Jurkat, Clone E6-1 (cell line): ENCODE data around the gene EHD4.

Source experiments
- DNase-seq: peaks from one replicate; pipeline ENCODE4 v3.0.0-alpha.2; 2011; ENCODE audit warnings: low read depth, low spot score
- H3K4me3 ChIP-seq: 2 replicates; pipeline ENCODE4 v1.5.1; 2011; ENCODE audit warnings: mild to moderate bottlenecking, low read length, control low read depth, moderate library complexity

EHD4 gene

GRCh38 chr15:41878355-41878699 lies 94.0 kb downstream of the EHD4 start:
- H3K4me3 ChIP-seq = no peak overlapping the region
- no peak for DNase-seq

DNA sequence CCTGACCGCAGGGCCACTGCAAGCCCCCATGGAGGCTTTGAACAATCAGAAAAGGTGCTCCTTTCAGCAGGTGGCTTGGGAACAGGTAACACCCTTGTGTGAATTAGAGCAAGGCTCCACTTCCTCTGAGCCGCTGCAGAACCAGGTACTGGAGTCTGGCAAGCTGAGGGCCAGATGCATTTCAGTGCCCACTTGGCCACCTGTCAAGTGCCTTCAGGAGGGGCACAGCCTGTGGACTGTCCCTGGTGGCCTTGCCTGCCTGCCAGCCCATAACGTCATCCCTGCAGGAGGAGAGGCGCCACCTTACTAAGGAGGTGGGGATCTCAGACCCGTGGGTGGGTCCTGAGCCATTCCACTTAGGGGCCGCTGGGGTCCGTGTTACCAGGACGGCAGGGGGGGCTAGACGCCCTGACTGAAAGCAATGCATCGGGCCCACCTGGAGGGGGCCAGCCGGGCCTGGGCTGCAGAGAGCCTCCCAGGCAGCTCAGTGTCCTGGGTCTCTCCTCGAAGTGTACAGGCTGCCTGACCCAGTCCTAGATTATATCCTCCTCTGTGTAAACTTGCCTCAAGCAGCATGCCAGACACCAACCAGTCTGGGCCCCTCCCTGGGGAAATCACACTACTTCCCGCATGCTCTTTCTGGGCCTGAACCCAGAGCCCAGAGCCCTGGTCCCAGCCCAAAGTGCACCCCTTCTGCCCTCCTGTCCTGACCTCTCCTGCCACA lies 94.6 kb downstream of the EHD4 start:
- no peak for DNase-seq

DNA sequence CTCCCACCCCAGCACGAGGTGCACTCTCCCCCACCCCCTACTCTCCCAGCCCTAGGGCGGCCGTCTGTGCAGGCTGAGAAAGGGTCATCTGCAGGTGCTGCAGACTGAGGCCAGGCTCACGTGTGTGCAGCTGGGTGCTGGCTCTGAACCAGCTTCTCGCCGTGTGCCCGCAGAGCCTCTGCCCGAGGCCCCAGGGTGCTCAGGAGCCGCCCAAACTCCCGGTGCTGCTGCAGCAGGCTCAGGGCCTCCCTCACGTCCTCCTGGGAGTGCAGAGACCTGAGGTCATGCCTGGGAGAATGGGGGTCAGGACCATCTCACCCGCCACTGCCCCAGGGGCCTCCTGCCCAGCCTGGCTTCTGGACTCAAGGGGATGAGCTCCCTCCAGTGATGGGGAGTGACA lies 95.7 kb downstream of the EHD4 start:
- H3K4me3 ChIP-seq = no peak overlapping the region
- no peak for DNase-seq

More for the DNA sequence above, 94.6 kb downstream of the EHD4 start:
- H3K4me3 ChIP-seq = no peak overlapping the region

- DNase-seq = peak; percentile 45
- H3K4me3 ChIP-seq = no peak overlapping the region
These were observed 96.3 kb downstream of the EHD4 start for GRCh38 chr15:41876007-41876406.

GRCh38 chr15:41874736-41875135 lies 97.6 kb downstream of the EHD4 start:
- DNase-seq = no peak

DNA sequence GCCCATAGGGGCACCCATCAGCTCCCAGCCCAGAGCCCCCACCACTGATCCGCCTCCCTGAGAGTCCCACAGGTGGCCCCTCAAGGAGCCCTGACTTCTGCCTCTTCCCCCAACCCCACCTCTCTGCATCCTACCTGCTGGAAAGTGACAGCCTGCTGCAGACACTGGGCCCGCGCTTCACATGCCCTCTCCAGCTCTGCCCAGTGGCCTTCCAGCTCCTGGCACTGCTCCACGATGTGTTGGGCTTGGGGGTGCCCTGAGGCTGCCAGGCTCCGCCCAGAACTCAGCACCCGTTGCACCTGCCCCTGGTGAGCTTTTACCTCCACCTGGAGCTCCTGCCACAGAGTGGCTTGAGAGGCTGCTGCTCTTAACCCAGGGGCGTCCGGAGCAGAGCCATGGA lies 98.6 kb downstream of the EHD4 start:
- DNase-seq = no peak
- no peak overlapping the region for H3K4me3 ChIP-seq

More at GRCh38 chr15:41874736-41875135, 97.6 kb downstream of the EHD4 start:
- H3K4me3 ChIP-seq = no peak overlapping the region

DNA sequence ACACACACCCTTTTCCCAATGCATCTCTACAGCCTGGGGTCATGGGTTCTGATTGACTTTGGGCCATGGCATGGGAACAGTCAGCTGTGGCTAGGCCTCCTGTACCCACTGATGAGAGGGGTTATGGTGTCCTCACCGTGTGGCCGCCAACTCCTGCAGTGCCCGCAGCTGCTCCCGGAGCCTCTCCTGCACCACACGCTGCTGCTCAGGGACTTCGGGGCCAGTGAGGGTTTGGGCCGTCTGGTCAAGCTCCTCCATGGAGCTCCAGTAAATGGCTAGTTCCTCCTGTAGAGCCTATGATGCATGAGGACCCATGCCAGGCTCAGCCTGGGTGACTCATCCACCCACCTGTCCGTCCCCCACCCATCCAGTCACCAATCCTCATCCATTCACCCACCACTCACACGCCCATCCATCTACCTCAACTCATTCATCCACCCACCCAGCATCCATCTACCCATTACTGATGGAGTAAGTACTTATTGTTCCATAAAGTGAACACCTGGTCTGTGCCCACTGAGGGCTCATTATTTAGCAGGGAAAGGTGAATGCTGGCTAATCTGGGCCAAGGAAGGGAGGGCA lies 100.1 kb downstream of the EHD4 start:
- no peak for DNase-seq
- H3K4me3 ChIP-seq = no peak overlapping the region

GRCh38 chr15:41871175-41871905 lies 101.0 kb downstream of the EHD4 start:
- no peak for DNase-seq
- no peak overlapping the region for H3K4me3 ChIP-seq

DNA sequence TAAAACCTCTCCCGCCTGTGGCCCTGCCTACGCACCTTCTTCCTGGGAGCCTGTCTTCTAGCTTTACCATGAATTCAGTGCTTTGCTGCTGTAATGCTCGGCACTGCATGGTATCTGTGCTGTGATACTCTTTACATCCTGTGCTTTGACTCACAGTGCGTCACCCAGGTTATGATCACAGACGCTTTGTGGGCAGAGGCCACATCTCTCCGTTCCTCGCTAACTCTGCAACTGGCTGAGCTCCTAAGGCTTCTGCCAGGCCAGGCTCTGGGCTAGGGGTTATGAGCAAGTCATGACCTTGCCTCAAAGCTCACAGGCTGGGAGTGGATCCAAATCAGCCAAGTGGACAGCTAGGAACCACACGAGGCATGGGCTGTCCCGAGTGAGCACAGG lies 101.7 kb downstream of the EHD4 start:
- H3K4me3 ChIP-seq = no peak overlapping the region
- peak; percentile 57 for DNase-seq

- no peak overlapping the region for H3K4me3 ChIP-seq
These were observed 102.3 kb downstream of the EHD4 start for GRCh38 chr15:41869770-41870688.

DNA sequence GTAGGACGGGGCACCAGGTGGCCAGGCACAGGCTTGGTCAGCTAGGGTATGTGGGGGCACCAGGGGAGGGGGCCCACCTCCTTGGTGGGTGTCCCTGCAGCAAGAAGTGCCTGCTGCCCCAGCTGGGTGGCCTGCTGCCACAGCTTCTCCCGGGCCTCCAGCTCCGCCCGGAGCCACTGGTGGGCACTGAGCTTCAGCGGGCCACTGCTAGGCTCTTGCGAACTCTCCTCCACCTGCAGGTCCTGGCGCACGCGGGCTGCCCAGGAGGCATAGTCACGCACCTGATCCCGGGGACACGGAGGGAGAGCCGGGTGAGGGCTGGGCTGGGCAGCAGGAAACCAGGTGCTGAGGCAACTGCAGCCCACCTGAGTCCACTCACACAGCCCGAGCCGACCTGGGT lies 104.0 kb downstream of the EHD4 start:
- H3K4me3 ChIP-seq = no peak overlapping the region
- DNase-seq = no peak

More at GRCh38 chr15:41869770-41870688, 102.3 kb downstream of the EHD4 start:
- no peak for DNase-seq

DNA sequence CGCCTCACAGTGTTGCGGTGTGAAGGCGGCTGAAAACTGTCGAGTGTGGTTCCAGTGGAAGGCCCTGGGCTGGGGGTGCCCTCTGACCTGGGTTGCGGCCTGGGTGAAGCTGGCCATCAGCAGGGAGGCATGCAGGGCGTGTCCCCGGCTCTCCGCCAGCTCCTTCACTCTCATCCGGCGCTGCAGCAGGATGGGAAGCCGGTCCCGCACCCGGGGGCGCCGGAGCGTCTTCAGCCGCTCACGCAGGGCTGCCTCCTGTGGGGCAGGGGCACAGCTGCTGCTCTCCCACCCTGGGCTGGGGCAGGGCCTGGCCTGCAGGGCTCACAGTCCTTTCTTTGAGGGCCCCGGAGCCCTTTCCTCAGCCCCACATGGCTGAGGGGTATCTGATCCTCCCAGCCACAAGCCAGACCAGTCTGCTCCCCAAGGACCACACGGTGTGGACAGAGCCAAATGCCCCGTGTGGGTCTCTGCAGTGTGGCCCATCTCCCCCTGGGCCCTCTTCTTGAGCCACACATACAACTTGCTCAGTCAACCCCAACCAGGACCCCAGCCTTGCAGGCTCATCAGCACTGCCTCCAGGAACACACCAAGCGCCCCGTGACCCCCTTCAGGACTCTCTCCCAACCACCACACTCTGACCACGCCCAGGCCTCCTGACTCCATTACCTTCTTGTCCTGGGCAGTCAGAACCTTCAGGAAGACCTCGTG lies 105.3 kb downstream of the EHD4 start:
- no peak for DNase-seq
- no peak overlapping the region for H3K4me3 ChIP-seq

DNA sequence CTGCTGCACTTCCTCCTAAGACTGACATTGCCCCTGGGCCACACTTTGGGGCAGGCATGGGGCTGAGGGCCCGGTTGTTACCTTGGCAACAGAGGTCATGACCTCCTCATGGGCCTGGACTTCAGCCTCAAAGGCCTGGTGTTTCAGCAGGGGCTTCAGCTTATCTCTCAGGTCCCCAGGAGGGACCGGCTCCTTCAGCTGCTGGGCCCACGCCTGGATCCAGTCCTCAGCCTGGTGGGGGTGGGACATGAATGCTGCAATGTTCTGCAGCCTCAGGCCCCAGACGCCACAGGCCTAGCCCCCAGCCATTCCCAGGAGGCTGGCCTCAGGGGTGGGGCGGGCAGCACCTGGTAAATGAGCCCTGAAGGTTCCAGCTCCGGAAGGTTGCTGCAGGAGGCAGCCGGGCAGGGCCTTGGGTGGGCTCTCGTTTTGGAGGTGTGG lies 106.1 kb downstream of the EHD4 start:
- DNase-seq = no peak
- no peak overlapping the region for H3K4me3 ChIP-seq

DNA sequence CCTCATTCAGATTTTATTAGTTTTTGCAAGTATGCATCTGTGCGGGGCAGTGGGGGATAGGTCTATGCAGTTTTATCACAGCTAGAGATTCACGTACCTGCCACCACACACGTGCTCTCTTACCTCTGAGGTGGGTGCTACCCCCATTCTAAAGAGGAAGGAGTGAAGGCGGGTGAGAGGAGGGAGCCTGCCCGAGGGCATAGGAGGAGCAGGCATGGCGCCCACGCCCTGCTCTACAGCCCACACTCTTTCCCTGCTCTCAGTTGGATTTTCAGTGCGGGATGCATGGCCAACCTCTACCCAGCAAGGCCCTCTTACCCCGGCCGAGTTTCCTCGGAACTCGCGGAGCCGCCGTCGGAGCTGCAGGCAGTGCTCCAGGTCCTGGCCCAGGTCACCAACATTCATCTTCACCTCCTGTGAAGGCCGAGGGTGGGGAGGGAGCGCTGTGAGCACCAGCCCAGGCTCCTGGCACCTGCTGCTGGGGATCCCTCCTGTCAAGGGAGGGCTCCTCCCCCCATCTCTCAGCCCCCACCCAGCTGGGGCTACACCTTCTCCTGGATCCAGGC lies 106.8 kb downstream of the EHD4 start:
- no peak overlapping the region for H3K4me3 ChIP-seq
- no peak for DNase-seq

DNA sequence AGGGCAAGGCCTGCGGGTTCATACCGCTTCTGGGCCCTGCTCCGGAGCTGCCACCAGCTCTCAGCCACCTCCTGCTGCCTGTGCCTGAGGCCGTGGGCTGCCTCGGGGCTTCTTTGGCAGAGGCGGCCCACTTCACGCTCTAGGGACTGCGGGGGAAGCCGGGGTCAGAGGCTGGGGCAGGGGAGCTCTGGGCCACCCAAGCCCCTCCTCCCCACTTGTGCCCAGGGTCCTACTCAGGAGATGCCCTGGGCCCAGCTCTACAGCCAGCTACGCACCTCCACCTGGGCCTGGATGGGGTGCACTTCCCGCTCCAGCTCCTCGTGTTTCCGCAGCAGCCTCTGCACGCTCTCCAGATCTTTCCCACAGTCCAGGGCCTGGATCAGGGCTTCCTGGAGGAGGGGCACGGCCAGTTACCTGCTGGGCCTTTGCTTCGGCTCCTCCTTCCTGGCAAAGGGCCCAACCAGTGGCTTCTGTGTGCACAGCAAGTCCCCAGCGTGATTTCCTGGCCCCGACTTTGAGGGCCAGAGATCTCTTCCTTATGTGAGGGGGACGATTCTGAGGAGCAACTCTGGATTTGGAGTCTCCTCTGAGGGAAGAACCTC lies 109.7 kb downstream of the EHD4 start:
- H3K4me3 ChIP-seq = no peak overlapping the region
- no peak for DNase-seq

- H3K4me3 ChIP-seq = no peak overlapping the region
- no peak for DNase-seq
These were observed 110.5 kb downstream of the EHD4 start for GRCh38 chr15:41861736-41862356.

DNA sequence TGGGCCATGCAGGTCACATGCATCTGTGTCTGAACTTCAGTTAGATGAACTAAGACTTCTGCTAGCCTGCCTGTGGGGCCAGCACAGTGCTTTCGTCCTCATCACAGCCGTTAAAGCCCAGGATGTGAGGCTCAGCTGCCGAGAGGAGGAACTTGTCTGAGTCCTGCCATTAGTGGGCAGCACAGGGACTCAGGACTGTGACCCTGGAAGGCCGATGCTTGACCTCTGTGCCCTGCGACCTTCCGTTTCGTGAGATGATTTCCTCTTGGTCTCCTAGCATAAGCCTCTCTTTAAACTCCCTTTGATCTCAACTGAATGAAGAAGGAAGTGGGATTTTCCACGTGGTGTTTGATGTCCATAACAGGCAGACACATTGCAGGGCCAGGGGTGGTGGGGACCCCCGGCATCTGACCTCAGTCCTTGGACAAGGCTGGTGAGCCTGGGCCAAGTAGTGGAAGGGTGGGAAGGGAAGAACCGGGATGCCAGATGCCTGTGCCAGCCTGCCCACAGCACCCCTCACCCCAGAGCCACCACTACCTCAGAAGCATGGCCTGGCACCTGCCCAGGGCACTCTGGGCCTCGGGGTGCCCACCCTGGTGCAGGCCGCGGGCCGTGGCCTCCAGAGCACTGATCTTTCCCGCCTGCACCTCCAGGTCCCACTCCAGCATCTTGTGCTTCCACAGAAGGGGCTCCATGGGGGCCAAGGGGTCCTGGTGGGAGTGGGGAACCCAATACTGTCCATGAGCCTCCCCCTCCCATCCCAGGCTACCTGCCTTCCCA lies 112.1 kb downstream of the EHD4 start:
- DNase-seq = peak; percentile 14
- H3K4me3 ChIP-seq = no peak overlapping the region
